Measurements from ENCODE around the gene LRIT1. TPM values are rescaled to one million over a fixed set of nuclear protein-coding genes. Genes with fewer than 3 reads are reported as not detected.

LRIT1 gene
- total and polyA plus RNA-seq, 2 of the 8 experiments (the other 6 are each of a cell fraction or from before 2014, with no cell fraction given), result 0.03 TPM; not detected in 1

DNA sequence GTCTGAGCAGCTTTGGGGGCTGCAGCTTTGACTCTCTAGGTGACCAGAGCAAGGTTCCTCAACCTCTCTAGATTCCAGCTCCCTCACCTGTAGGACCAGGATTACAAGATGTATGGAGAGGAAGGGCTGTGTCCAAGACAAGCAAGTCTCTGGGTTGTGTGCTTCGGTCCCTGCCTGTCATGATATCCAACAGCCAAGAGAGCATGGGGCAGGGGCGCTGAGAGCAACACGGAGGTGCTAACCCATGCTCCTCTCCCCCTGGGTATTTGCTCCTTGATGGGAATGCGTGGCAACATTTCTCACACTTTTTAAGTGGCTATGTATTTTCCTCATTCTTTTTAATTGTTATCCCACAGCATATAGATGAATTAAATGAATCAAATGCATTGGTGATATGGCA, 36.7 kb downstream of the LRIT1 start:
- Histone ChIP-seq H4K5ac (ENCODE audit: insufficient read length, low read depth, low read length) (no peak overlapping the region), H3K27me3 (replicated peaks in 1 of 4; ENCODE audit: control insufficient read depth in 3 of 4, extremely low read depth in 1 of 4, insufficient read depth in 3 of 4, low read length in 3 of 4) (no peaks in the 10 kb centered on the region), H2AK5ac (ENCODE audit: low read depth, low read length) (no peak overlapping the region), H3K79me2 (ENCODE audit: control insufficient read depth in 1 of 2, insufficient read depth in 2 of 2, low read length in 2 of 2) (no peaks in the 10 kb centered on the region), H2BK5ac (ENCODE audit: low read depth, low read length) (no peak overlapping the region), H3K18ac (ENCODE audit: extremely low read depth, low read length) (no peak overlapping the region), H3K79me1 (ENCODE audit: low read depth, low read length) (no peaks in the 10 kb centered on the region), H3K23me2 (ENCODE audit: low read depth, low read length) (no peaks in the 10 kb centered on the region), H2BK12ac (ENCODE audit: low read depth, low read length) (no peak overlapping the region), H3K27ac (ENCODE audit: low read depth, low read length) (no peak overlapping the region), H3K4me3 (ENCODE audit: extremely low read depth in 1 of 4, insufficient read depth in 2 of 4, low read depth in 3 of 4, low read length in 4 of 4) (no peak overlapping the region), H2AFZ (ENCODE audit: low read length) (no peak overlapping the region), H2BK20ac (ENCODE audit: low read length) (no peak overlapping the region), H3K36me3 (ENCODE audit: control insufficient read depth in 2 of 4, insufficient read depth in 4 of 4, low read length in 3 of 4) (no peaks in the 10 kb centered on the region), H3K4me1 (replicated peaks in 1 of 4; ENCODE audit: control insufficient read depth in 3 of 4, insufficient read depth in 4 of 4, low read length in 3 of 4) (no peaks in the 10 kb centered on the region), H3K4me2 (ENCODE audit: insufficient read depth in 1 of 2, low read depth in 2 of 2, low read length in 2 of 2) (no peak overlapping the region), H3K23ac (ENCODE audit: insufficient read length) (no peak overlapping the region), H2BK15ac (ENCODE audit: low read length) (no peak overlapping the region), H2BK120ac (replicated peaks; ENCODE audit: low read depth, low read length) (no peak overlapping the region), H4K20me1 (replicated peaks in 1 of 2; ENCODE audit: control insufficient read depth in 1 of 2, insufficient read depth in 2 of 2, low read length in 2 of 2) (peaks cover 0 to 4% of the 10 kb centered on the region in 2 experiments), H3K9me3 (ENCODE audit: insufficient read depth in 2 of 2, low read depth in 1 of 2, low read length in 1 of 2) (no peaks in the 10 kb centered on the region), H3K14ac (ENCODE audit: insufficient read length) (no peak overlapping the region), H4K8ac (ENCODE audit: extremely low read depth, insufficient read depth, low read length) (no peak overlapping the region), H3K9ac (replicated peaks in 1 of 4; ENCODE audit: extremely low read depth in 1 of 4, low read depth in 3 of 4, low read length in 3 of 4) (no peak overlapping the region), H3K4ac (replicated peaks; ENCODE audit: insufficient read length, low read depth, low read length) (no peak overlapping the region), H4K91ac (replicated peaks; ENCODE audit: insufficient read length, low read length) (no peak overlapping the region), H3K56ac (replicated peaks; ENCODE audit: insufficient read length, low read depth, low read length) (no peak overlapping the region)
- DNase-seq (ENCODE audit: low read depth in 1 of 2, low spot score in 2 of 2) (no peak), FAIRE-seq (no peak)
- TF ChIP-seq HDAC2 (IDR thresholded peaks at IDR 0.05; ENCODE audit: borderline replicate concordance in 1 of 2, low read depth in 2 of 2, low read length in 2 of 2), result no peak
- no peak for TF ChIP-seq NRF1 (IDR thresholded peaks at IDR 0.05; ENCODE audit: low read depth, low read length)
- no peak for TF ChIP-seq CTBP2 (IDR thresholded peaks at IDR 0.05; ENCODE audit: borderline replicate concordance, insufficient read depth, insufficient read length, low read length)
- TF ChIP-seq RXRA (IDR thresholded peaks at IDR 0.05; ENCODE audit: insufficient read depth, low read depth, low read length), result no peak
- POLR2A ChIA-PET (ENCODE audit: partially characterized antibody), result no interaction called here
- 85% methylated on average over 4 of the region's 4 CpGs; no CpG with 5 or more reads in 1 of the 2 experiments for WGBS, 2 experiments (ENCODE audit: extremely low coverage in 1 of 2, insufficient coverage in 1 of 2, insufficient read length in 1 of 2, insufficient replicate concordance in 2 of 2, low coverage in 1 of 2, low lambda C conversion rate in 2 of 2, missing lambda C conversion rate in 1 of 2)
- CTCF ChIA-PET (ENCODE audit: partially characterized antibody), result interaction anchor here (0.8 to 10.8 kb wide), 42 partner anchors 8 to 511 kb away, joined by 3 to 248 read pairs (median 6); partner anchors contain the start of genes CDHR1, GHITM and RGR
